GM13976 (cell line): Measurements from ENCODE around the gene ARFRP1.

Experiments
- DNase-seq: peaks from one replicate; pipeline ENCODE4 v3.0.0; 2012; ENCODE audit warnings: low spot score
- CTCF ChIP-seq: IDR thresholded peaks from 2 replicates; pipeline ENCODE4 v1.5.1; 2012; ENCODE audit warnings: borderline replicate concordance, mild to moderate bottlenecking; ENCODE audit not compliant: insufficient read depth; ENCODE audit errors: extremely low read depth, missing control alignments, control extremely low read depth
- in situ Hi-C: fragments of 300-500 bp; cut with MboI; formaldehyde crosslinking; loops from one replicate; pipeline ENCODE4 v1.12.0; 2022; ENCODE audit warnings: low sequenced_read_pairs, mixed read lengths, inconsistent platforms; ENCODE audit not compliant: unreplicated experiment

The ARFRP1 gene

GRCh38 chr20:63743210-63743970 lies 35.6 kb upstream of the ARFRP1 start:
- no peak for TF ChIP-seq CTCF

GRCh38 chr20:63742381-63743024 lies 34.7 kb upstream of the ARFRP1 start:
- DNase-seq: peak; percentile 23
- in situ Hi-C loops: no loop called here
- TF ChIP-seq CTCF: no peak

More at GRCh38 chr20:63743210-63743970, 35.6 kb upstream of the ARFRP1 start:
- DNase-seq: no peak
- in situ Hi-C loops: no loop called here

- in situ Hi-C loops: no loop called here
Observed at GRCh38 chr20:63741676-63742380, 34.1 kb upstream of the ARFRP1 start.

GRCh38 chr20:63741354-63741675 lies 33.5 kb upstream of the ARFRP1 start:
- TF ChIP-seq CTCF: no peak
- in situ Hi-C loops: no loop called here
- DNase-seq: peak; percentile 29

More at GRCh38 chr20:63741676-63742380, 34.1 kb upstream of the ARFRP1 start:
- no peak for TF ChIP-seq CTCF
- DNase-seq: peak; percentile 22

GRCh38 chr20:63740627-63741353 lies 33.0 kb upstream of the ARFRP1 start:
- peak; percentile 64 for DNase-seq
- in situ Hi-C loops: no loop called here
- TF ChIP-seq CTCF: no peak

- in situ Hi-C loops: no loop called here
- peak; percentile 75 for DNase-seq
- TF ChIP-seq CTCF: no peak
Observed at GRCh38 chr20:63740070-63740626, 32.4 kb upstream of the ARFRP1 start.
